ENCODE measurements around the gene MUC2. TPM values are rescaled to one million over a fixed set of nuclear protein-coding genes. Genes with fewer than 3 reads are reported as not detected.

MUC2 gene
- total RNA-seq, 2 donors from 2014 or later: not detected

DNA sequence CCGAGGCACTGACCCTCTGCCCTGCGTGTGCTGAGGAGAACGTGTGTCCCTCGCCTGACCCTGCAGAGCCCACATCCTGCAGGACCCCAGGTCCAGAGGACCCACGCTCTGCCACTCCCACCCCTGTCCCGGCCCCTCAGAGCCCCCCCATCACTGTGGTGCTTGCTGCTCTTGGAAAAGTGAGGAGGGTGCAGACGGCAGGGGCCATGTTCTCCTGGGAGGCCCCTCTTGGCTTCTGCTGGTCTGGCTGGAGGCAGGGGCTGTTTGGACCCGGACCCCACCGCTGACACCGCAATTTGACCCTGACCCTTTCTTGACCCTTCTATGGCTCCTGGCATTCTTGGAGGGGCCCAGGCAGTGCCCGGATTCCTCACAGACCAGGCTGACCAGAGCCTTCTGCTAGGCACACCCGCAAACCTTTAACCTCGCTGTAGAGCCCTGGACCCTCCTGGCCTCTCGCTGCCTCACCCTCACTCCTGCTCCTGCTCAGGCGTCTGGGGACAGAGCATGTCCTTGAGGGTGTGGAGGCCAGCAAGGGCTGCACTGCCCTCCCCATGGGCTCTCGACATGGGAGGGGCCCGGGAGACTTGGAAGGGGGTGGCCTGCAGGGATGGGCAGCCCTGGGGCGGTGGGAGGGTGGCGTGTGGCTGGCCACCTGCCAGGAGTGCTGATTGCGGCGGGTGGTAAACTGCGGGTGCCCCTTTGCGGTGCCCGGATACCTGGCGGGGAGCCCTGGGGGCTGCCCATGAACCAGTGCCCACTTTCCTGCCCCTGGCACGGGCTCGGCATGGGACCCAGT is 46.1 kb downstream of the MUC2 start:
- H3K4me1 ChIP-seq: no peaks in the 10 kb centered on the region
- H3K9me3 ChIP-seq: no peaks in the 10 kb centered on the region
- H3K27ac ChIP-seq: no peak overlapping the region
- DNase-seq (ENCODE audit: low spot score): no peak
- TF ChIP-seq, protein P1, sequence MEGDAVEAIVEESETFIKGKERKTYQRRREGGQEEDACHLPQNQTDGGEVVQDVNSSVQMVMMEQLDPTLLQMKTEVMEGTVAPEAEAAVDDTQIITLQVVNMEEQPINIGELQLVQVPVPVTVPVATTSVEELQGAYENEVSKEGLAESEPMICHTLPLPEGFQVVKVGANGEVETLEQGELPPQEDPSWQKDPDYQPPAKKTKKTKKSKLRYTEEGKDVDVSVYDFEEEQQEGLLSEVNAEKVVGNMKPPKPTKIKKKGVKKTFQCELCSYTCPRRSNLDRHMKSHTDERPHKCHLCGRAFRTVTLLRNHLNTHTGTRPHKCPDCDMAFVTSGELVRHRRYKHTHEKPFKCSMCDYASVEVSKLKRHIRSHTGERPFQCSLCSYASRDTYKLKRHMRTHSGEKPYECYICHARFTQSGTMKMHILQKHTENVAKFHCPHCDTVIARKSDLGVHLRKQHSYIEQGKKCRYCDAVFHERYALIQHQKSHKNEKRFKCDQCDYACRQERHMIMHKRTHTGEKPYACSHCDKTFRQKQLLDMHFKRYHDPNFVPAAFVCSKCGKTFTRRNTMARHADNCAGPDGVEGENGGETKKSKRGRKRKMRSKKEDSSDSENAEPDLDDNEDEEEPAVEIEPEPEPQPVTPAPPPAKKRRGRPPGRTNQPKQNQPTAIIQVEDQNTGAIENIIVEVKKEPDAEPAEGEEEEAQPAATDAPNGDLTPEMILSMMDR (IDR thresholded peaks at IDR 0.05): no peak
- H3K36me3 ChIP-seq: no peaks in the 10 kb centered on the region
- H3K4me3 ChIP-seq: no peak overlapping the region
- no peaks in the 10 kb centered on the region for H3K27me3 ChIP-seq

DNA sequence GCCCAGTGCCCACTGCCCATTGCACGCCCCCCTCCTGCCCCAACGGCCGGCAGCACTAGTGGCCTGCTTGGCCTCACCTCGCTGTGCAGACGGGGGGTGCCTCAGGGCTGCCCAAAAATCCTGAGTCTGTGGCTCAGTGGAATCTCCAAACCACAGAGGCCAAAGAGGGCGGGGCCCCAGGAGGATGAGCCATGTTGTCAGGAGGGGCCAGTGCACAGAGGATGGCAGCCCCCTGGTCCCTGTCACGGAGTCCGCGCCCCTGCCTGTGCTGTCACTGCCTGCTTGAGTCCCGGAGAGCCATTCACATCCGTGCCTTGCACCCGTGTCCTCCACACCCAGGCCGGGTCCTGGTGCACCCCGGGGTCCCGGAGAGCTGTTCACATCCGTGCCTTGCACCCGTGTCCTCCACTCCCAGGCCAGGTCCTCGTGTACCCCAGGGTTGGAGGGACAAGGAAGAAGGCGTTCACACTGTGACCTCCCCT is 46.7 kb downstream of the MUC2 start:
- no peak overlapping the region for H3K4me3 ChIP-seq
- no peaks in the 10 kb centered on the region for H3K36me3 ChIP-seq
- TF ChIP-seq, protein P1 (IDR thresholded peaks at IDR 0.05): no peak
- H3K9me3 ChIP-seq: no peaks in the 10 kb centered on the region
- H3K4me1 ChIP-seq: no peaks in the 10 kb centered on the region
- no peak for DNase-seq (ENCODE audit: low spot score)
- no peaks in the 10 kb centered on the region for H3K27me3 ChIP-seq
- H3K27ac ChIP-seq: no peak overlapping the region

DNA sequence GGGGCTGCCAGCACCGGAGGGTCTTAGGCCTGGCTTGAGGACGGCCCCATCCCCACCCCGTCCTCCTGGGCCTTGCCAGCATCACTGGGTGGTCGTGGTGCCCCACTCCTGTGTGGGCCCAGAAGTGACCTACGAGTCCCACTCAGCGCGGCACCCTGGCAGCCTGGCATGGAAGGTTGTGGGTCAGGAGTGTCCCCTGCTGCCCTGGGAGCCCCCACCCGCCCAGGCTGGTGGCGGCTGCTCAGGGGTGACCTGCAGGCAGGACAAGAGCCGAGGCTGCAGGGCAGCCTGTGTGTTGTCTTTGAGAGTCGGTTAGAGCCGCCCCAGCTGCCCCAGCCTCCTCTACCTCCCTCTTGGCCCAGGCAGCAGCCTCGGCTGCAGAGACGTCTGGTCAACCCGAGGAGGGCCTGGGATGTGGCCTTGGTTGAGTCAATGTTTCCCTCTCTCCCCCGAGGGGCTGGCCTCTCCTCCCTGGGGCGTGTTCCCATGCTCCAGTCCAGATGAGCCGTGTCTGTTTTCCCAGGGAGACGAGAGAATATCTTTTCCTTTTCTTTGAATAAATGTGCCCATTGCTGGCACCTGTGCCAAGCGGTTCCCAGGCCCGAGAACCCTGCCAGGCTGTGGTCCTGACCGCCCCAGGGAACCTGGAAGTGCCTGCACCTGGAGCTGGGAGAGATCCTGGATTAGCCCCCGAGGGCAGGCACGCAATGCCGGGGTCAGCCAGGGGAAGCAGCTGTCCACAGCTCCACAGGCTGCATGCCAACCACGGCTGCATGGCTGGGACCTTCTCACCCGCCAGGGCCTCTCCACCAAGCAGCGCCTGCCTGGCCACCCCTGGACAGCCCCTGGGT is 47.4 kb downstream of the MUC2 start:
- no peaks in the 10 kb centered on the region for H3K27me3 ChIP-seq
- DNase-seq (ENCODE audit: low spot score): no peak
- TF ChIP-seq, protein P1 (IDR thresholded peaks at IDR 0.05): no peak

DNA sequence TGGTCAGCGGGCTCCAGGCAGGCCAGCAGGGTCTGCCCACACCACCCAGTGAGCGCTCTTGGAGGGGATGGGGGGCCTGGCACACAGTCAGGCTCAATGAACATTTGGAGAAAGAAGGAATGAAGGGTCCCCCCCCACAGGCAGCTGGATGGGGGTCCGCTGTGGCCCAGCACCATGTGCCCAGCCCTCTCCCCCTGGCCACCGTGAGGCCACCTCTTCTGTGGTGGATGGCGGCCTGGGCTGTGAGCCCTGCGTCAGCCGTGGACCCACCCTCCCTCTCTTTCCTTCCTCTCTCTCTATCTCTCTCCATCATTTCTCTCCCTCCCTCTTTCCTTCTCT is 48.0 kb downstream of the MUC2 start:
- H3K4me1 ChIP-seq: no peaks in the 10 kb centered on the region
- TF ChIP-seq, protein P1 (IDR thresholded peaks at IDR 0.05): no peak
- H3K36me3 ChIP-seq: no peaks in the 10 kb centered on the region
- H3K27ac ChIP-seq: no peak overlapping the region
- H3K27me3 ChIP-seq: no peaks in the 10 kb centered on the region
- no peak overlapping the region for H3K4me3 ChIP-seq
- no peaks in the 10 kb centered on the region for H3K9me3 ChIP-seq
- DNase-seq (ENCODE audit: low spot score): no peak

More for the DNA sequence above, 47.4 kb downstream of the MUC2 start:
- H3K27ac ChIP-seq: no peak overlapping the region
- H3K9me3 ChIP-seq: no peaks in the 10 kb centered on the region
- H3K36me3 ChIP-seq: no peaks in the 10 kb centered on the region
- no peaks in the 10 kb centered on the region for H3K4me1 ChIP-seq
- H3K4me3 ChIP-seq: no peak overlapping the region

DNA sequence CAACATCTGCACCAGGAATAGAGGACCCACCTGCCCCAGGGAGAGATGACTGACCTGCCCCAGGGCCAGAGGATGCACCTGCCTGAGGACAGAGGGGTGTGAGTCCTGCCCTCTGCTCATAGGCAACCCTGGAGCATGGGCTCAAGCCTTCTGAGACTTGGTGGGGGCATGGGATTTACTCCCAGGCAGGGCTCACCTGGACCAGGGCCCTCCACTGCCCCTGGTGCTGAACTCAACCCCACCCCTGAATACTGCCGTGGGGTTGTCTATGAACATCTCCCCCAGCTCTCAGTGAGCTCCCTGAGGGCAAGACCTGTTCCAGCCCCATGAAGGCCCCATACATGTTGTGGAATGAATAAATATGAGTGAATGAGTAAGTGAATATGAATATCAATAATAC is 49.3 kb downstream of the MUC2 start:
- H3K36me3 ChIP-seq: no peaks in the 10 kb centered on the region
- no peak overlapping the region for H3K4me3 ChIP-seq
- no peaks in the 10 kb centered on the region for H3K27me3 ChIP-seq
- no peaks in the 10 kb centered on the region for H3K4me1 ChIP-seq
- no peaks in the 10 kb centered on the region for H3K9me3 ChIP-seq
- DNase-seq (ENCODE audit: low spot score): no peak
- TF ChIP-seq, protein P1 (IDR thresholded peaks at IDR 0.05): no peak
- H3K27ac ChIP-seq: no peak overlapping the region

Other genes starting within 250 kb of the MUC2 start
- gene CRACR2B, start 247.0 kb upstream of the MUC2 start, total RNA-seq: 10 to 100 TPM; 15.6 to 29.7 TPM
- gene CD151, start 241.9 kb upstream of the MUC2 start, total RNA-seq: 100 to 1,000 TPM; 322 to 710 TPM
- gene POLR2L, start 232.3 kb upstream of the MUC2 start, total RNA-seq: 100 to 1,000 TPM in 1 of 2 donors, 10 to 100 TPM in 1; 54.5 to 132 TPM
- 10 to 100 TPM; 37.2 to 81.0 TPM for gene TSPAN4, start 232.0 kb upstream of the MUC2 start, total RNA-seq
- 10 to 100 TPM; 46.9 to 78.7 TPM for gene CHID1, start 164.1 kb upstream of the MUC2 start, total RNA-seq
- gene AP2A2, start 149.0 kb upstream of the MUC2 start, total RNA-seq: 10 to 100 TPM; 28.8 to 41.7 TPM
- not detected for gene MUC6, start 38.2 kb upstream of the MUC2 start, total RNA-seq
- gene MUC5AC, start 83.1 kb downstream of the MUC2 start, total RNA-seq: not detected
- gene MUC5B, start 148.2 kb downstream of the MUC2 start, total RNA-seq: not detected
- 10 to 100 TPM; 29.6 to 41.0 TPM for gene TOLLIP, start 234.8 kb downstream of the MUC2 start, total RNA-seq